Right renal cortex interstitium (tissue), 3 donors: ENCODE measurements around the gene MBD2. TPM values are rescaled to one million over a fixed set of nuclear protein-coding genes. Genes with fewer than 3 reads are reported as not detected.
"Not testable (repeated sequence)": the region's sequence is repeated elsewhere in the genome, so short reads cannot be mapped to it uniquely, and the experiment has no call there.

Experiments used
- DNase-seq, 3 donors: peaks; one replicate each; pipeline ENCODE4 v3.0.0-alpha.2; 2013; ENCODE audit warnings: low read depth in 3 of 3, low spot score in 2 of 3
- polyA plus RNA-seq, 3 donors: library from polyadenylated mRNA; unstranded; fragments of 120-200 nt; gene quantifications; one replicate each; pipeline ENCODE4 v1.2.1, GENCODE V29; 2013; ENCODE audit not compliant: insufficient read length in 3 of 3

Gene MBD2
- polyA plus RNA-seq, 3 donors = 136 to 146 (median 137) TPM

GRCh38 chr18:54238173-54238936 is 13.9 kb upstream of the MBD2 start:
- DNase-seq = no peak

GRCh38 chr18:54235871-54236270 is 11.4 kb upstream of the MBD2 start:
- no peak for DNase-seq

- no peak for DNase-seq
Observed at GRCh38 chr18:54233747-54234146, 9.3 kb upstream of the MBD2 start.

DNA sequence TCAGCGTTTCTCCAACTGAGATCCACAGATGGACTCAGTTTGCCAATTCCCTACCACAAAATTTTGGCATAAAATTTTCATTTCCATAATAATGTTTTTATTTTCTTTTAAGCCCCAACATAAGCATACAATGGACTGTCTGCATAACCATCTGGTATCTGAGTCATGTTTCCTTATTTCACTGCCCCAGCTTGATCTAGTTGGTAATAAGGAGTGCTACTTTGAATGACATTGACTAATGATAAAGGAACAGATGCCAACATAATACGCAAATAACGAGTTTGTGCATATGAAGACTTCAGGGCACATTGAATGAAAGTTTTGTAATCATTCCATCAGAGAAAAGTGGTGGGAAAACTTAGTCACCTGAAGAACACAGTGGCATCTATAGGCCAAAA is 8.8 kb upstream of the MBD2 start:
- DNase-seq = no peak

DNA sequence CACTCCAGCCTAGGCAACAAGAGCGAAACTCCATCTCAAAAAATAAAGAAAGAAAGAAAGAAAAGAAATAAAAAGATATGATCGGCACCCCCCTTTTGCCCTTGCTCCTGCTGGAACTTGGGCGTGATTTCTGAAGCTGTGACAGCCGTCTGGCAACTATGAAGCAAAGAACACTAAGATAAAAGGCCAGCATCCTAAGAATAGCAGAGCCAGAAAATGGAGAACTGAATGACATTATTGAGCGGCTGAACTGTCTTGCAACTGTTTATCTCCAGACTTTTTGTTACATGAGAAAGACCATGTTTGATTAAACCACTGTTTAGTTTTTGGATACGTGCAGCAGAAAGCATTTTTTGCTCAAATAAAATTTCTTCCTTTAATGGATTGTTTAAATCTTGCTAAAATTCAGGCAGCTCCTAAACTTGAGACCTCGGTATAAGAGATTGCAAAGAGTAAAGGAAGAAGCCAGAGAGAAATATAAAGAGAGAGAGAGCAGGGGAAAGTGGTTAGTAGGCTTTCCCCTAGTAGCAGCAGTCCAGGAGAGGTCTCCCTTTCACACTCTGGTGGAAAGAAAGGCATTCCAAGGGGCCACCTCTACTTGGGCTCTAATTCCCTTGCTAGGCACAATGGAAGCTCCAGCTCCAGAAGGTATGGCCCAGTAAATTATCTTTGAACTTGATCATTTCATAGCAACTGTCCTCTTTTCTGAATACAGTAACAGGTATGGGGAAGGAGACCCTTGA is 8.2 kb upstream of the MBD2 start:
- no peak for DNase-seq

- no peak for DNase-seq
Observed at GRCh38 chr18:54229421-54230059, 5.1 kb upstream of the MBD2 start.

DNA sequence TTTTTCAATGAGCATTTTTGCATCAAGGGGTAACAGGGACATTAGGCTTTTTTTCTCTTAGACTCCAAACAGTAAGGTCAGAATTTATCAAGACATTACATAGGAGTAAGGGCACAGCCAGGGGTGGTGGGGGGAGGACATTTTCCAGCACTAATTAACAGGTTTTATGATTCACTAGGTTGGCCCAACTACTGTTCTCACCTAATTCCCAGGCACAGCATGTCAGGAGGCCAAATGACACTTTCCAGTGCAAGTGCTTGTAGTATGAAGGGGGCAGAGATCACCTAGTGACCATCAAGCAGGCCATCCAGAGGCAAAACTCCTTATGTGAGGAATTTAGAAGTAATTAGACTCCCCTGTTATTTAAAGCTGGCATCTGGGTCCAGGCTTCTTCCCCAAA is 3.9 kb upstream of the MBD2 start:
- no peak for DNase-seq

DNA sequence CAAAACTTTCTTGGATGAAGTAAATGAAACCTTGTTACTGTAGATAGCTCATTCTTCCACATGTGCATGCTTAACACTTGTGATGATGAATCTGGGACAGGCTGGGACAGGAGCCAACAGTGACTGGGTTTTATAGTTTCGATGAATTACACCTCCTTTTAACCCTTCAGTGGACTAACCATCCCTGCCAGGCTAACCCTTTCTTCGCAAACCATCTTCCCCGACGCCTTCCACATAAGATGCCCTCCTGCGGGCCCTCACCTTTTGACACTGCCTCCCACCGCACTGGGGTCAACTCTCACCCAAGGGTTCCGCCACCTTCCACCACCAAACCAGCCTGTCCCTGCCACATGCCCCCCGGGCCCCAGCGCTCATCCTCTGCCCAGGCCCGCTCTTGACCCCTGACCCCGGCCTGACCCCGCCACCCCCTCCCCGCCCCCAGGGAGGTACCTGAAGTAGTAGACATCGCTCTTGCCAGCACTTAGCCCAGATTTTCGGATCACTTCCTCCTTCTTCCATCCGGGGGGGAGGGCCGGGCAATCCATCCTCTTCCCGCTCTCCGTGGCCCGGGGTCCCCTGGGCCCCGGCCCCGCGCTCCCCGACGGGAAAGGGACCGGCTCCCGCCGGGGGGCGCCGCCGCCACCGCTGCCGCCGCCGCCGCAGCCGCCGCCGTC is 764 bp downstream of the MBD2 start:
- DNase-seq = peak; percentile 66 to 72 (median 71)

DNA sequence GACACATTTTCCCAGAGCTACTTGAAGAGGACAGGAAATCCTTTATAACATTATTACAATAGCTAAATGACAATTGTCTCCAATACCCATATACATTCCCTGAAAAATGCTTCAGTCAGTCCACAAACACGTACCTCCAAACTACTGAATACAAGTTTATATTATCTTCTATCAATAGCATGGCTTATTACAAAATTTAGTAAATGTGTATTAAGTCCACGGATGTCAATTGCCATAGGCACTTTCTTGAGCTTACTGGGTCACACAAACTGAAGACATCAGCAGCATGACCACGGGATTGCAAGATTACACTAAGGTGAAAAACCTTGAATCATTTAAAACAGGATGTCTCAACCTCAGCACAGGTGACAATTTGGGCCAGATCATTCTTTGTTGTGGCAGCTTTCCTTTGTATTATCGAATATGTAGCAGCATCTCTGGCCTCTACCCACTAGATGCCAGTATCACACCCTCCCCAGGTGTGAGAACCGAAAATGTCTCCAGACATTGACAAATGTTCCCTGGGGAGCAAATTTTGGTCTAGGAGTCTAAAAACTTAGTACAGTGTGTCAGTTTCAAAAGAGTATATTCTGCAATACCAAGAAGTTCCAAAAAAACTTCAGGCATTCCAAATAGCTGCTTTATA is 1.4 kb downstream of the MBD2 start:
- no peak for DNase-seq

DNA sequence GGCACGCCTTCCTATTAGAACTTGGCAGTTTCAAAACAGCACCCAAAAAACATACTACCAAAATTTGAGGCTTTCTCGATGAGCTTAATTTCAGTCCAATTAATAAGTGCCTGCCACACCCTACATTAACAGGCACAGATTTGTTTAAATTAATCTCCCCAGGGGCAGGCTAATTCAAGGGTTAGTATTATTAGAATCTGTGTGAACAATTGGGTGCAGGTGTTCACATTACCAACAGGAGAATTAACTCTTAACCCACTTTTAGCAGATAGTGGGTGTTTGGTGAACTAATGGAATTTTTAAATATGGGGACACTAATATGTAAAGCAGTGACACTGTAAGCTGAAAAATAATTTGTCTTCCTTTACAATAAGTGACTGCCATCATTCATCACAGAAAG is 4.1 kb downstream of the MBD2 start:
- DNase-seq = no peak

DNA sequence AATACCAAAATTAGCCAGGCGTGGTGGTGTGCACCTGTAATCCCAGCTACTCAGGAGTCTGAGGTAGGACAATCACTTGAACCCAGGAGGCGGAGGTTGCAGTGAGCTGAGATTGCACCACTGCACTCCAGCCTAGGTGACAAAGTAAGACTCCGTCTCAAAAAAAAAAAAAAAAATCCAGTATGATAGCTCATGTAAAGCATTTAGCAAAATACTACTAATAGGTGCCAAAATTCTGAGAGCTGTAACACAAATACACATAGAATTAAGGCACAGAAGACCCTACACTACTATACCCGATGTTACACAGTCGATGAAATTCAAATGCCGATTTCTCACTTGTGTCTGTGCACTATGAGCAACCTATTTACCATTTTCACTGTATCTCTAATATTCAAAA is 5.7 kb downstream of the MBD2 start:
- not testable (repeated sequence) for DNase-seq

- DNase-seq = no peak
Observed at GRCh38 chr18:54218299-54218698, 6.2 kb downstream of the MBD2 start.

DNA sequence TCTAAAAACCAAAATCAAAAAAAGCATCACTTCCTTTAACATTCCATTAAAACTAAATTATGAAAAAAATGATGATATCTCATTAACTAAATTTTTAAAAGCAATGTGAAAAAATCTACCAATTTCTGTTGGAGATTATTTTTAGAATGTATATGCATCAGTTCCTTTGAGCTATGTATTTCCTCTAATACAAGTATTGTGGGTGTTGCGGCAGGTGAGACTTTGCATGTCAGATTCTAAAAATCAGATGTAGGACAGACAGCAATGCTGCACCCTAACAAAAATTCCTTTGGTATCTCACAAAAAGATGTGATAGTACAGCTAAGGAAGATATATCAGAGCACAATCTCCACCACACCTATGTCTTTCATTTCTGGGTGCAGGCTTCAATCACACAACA is 6.8 kb downstream of the MBD2 start:
- no peak for DNase-seq

DNA sequence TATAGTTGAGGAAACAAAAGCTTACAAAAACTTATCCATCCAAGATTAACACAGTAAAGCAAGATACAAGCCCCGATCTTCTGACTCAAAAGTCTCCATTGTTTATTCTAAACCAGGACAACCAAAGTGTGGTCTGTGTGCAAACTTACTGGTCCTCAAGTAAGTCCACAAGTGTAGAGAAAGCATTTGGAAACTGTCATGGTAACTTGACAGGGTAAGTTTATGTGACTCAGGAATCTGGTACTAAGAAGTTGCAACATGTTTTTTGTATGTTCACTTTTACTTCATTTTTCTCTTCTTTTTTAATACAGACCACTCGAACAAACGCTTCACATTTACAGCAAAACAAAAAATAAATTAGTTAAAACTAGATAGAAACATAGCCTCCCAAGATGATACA is 9.4 kb downstream of the MBD2 start:
- no peak for DNase-seq

DNA sequence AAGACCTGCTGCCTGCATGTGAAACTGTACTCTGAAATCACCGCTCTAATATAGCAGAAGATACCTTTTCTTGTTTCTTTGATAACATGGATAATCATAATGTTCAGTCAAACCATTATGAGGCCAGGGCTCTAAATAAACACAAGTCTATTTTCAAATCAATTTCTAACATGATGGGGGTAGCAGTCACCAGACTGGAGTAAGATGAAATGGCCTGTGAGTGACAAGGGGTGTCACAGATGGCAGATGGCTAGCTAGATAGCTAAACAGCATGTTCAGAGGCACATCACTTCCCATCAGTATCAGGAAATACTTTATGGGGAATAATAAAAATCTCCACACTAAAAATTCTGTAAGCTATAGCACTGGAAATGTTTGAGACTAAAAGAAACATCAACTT is 14.0 kb downstream of the MBD2 start:
- no peak for DNase-seq

- DNase-seq = no peak
Observed at GRCh38 chr18:54209471-54210180, 14.8 kb downstream of the MBD2 start.

- DNase-seq = no peak
Observed at GRCh38 chr18:54206447-54206846, 18.0 kb downstream of the MBD2 start.

DNA sequence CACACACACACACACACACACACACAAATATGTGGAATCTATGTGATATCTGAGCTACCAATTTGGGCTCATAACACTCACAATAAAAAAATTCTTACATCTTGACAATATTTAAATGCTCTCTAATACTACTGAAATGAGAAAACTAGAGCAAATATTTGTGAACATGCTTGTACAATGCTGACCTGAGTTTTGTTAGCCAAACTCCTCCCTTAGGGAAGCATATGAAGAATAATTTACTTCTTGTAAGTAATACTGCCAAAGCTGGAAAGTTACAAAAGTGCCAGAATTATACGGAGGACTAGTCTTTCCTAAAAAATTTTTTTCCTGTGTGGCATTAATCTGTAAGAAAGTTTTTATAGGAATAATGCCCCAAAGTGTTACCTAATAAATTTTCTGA is 18.5 kb downstream of the MBD2 start:
- DNase-seq = no peak

- DNase-seq = not testable (repeated sequence)
Observed at GRCh38 chr18:54205448-54205847, 19.0 kb downstream of the MBD2 start.

- DNase-seq = no peak
Observed at GRCh38 chr18:54204883-54205282, 19.6 kb downstream of the MBD2 start.
